ENCODE data around the gene MAS1. TPM values are rescaled to one million over a fixed set of nuclear protein-coding genes. Genes with fewer than 3 reads are reported as not detected.

The MAS1 gene
- total and polyA plus RNA-seq, 4 donors = 0.01 to 0.14 (median 0.02) TPM; not detected in 1

DNA sequence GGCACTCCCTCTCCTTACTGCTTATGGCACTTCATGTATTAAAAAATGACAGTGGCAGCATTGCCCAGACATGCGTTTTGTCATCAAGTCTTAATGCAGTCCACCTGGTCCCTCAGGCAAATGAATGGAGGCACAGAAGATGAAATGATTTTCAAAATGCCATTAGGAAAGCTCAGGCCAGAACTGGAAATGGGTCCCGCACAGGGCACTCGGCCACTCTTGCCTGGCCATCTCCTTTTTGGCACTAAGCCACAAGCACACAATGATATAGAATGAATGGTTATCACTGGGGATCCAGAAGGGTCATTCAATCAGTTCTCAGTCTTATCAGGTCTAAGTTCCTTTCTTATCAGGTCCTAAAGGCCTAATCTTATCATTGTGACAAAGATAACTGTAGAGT, 15.6 kb downstream of the MAS1 start:
- ATAC-seq (ENCODE audit: insufficient read depth, low FRiP score) (no peak), DNase-seq (no peak)
- Histone ChIP-seq H3K27ac (ENCODE audit: low read depth in 1 of 2, low read length in 1 of 2) (no peak overlapping the region), H3K4me3 (no peak overlapping the region), H3K36me3 (ENCODE audit: control insufficient read depth in 4 of 4, insufficient read depth in 4 of 4, low read length in 4 of 4) (no peaks in the 10 kb centered on the region), H3K27me3 (ENCODE audit: control insufficient read depth in 3 of 3, insufficient read depth in 3 of 3, low read length in 2 of 3) (peaks cover 0 to 5% (median 0%) of the 10 kb centered on the region in 3 donors), H3K9me3 (ENCODE audit: control insufficient read depth in 4 of 4, insufficient read depth in 3 of 4, low read length in 3 of 4) (peaks cover 0 to 2% (median 0%) of the 10 kb centered on the region in 4 donors), H3K9ac (ENCODE audit: insufficient read depth in 1 of 2, low read length in 2 of 2) (no peak overlapping the region), H3K4me1 (ENCODE audit: control insufficient read depth in 5 of 5, insufficient read depth in 5 of 5, low read length in 5 of 5) (no peaks in the 10 kb centered on the region)
- TF ChIP-seq, protein P1, sequence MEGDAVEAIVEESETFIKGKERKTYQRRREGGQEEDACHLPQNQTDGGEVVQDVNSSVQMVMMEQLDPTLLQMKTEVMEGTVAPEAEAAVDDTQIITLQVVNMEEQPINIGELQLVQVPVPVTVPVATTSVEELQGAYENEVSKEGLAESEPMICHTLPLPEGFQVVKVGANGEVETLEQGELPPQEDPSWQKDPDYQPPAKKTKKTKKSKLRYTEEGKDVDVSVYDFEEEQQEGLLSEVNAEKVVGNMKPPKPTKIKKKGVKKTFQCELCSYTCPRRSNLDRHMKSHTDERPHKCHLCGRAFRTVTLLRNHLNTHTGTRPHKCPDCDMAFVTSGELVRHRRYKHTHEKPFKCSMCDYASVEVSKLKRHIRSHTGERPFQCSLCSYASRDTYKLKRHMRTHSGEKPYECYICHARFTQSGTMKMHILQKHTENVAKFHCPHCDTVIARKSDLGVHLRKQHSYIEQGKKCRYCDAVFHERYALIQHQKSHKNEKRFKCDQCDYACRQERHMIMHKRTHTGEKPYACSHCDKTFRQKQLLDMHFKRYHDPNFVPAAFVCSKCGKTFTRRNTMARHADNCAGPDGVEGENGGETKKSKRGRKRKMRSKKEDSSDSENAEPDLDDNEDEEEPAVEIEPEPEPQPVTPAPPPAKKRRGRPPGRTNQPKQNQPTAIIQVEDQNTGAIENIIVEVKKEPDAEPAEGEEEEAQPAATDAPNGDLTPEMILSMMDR (IDR thresholded peaks at IDR 0.05; ENCODE audit: control extremely low read depth, extremely low read depth) = no peak
- WGBS, 2 donors = 73 to 83% methylated on average over 3 of the region's 3 CpGs

DNA sequence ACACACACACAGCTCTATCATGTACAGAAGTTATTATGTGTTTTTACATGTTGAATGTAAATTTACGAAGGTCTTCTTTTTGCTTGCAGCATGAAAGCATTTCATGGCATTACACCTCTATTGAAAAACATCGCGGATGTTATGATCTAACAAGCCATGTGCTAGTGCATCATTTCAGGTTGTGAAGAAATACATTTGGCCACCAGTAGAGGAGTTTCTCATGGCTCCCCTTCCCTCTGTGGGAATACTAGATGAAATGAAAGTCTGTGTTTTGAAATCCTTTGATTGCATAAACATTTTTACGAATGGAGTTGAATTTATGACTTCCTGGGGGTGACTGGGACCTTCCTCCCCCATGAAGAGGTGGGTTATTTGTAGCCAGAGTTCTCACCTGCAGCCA, 17.7 kb downstream of the MAS1 start:
- DNase-seq (no peak), ATAC-seq (ENCODE audit: insufficient read depth, low FRiP score) (no peak)
- H3K9ac ChIP-seq (ENCODE audit: insufficient read depth in 1 of 2, low read length in 2 of 2) = no peak overlapping the region
- H3K9me3 ChIP-seq (ENCODE audit: control insufficient read depth in 4 of 4, insufficient read depth in 3 of 4, low read length in 3 of 4) = peaks cover 0 to 5% (median 0%) of the 10 kb centered on the region in 4 donors
- no peaks in the 10 kb centered on the region for H3K36me3 ChIP-seq (ENCODE audit: control insufficient read depth in 4 of 4, insufficient read depth in 4 of 4, low read length in 4 of 4)
- H3K4me3 ChIP-seq = no peak overlapping the region
- TF ChIP-seq, protein P1 (IDR thresholded peaks at IDR 0.05; ENCODE audit: control extremely low read depth, extremely low read depth) = no peak
- H3K27me3 ChIP-seq (ENCODE audit: control insufficient read depth in 3 of 3, insufficient read depth in 3 of 3, low read length in 2 of 3) = peaks cover 0 to 5% (median 0%) of the 10 kb centered on the region in 3 donors
- 59 to 65% methylated on average over 4 of the region's 4 CpGs for WGBS, 2 donors
- no peak overlapping the region for H3K27ac ChIP-seq (ENCODE audit: low read depth in 1 of 2, low read length in 1 of 2)
- no peaks in the 10 kb centered on the region for H3K4me1 ChIP-seq (ENCODE audit: control insufficient read depth in 5 of 5, insufficient read depth in 5 of 5, low read length in 5 of 5)

DNA sequence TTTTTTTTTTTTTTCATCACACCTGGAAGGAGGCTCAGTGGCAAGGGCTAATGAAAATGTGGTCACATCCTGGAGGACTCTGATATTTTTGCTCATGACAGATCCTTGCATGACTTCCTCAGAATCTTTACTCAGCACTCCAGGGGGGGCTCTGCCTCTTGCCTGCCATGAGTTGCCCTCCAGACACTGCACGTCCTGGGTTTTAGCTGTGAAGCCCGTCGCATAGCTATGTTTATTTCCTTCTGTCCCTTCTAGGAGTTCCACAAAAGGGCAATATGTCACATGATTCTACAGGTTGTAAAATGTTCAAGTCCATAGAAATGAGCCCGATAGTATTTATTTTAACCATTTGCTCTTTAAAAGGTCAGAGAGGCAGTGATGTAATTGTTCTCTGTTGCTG, 18.2 kb downstream of the MAS1 start:
- ATAC-seq (ENCODE audit: insufficient read depth, low FRiP score) (no peak), DNase-seq (no peak)
- Histone ChIP-seq H3K27ac (ENCODE audit: low read depth in 1 of 2, low read length in 1 of 2) (no peak overlapping the region), H3K4me3 (no peak overlapping the region), H3K4me1 (ENCODE audit: control insufficient read depth in 5 of 5, insufficient read depth in 5 of 5, low read length in 5 of 5) (no peaks in the 10 kb centered on the region), H3K9me3 (ENCODE audit: control insufficient read depth in 4 of 4, insufficient read depth in 3 of 4, low read length in 3 of 4) (peaks cover 0 to 5% (median 0%) of the 10 kb centered on the region in 4 donors), H3K27me3 (ENCODE audit: control insufficient read depth in 3 of 3, insufficient read depth in 3 of 3, low read length in 2 of 3) (peaks cover 0 to 5% (median 0%) of the 10 kb centered on the region in 3 donors), H3K9ac (ENCODE audit: insufficient read depth in 1 of 2, low read length in 2 of 2) (no peak overlapping the region), H3K36me3 (ENCODE audit: control insufficient read depth in 4 of 4, insufficient read depth in 4 of 4, low read length in 4 of 4) (no peaks in the 10 kb centered on the region)
- WGBS, 2 donors = 51 to 52% methylated on average over 4 of the region's 4 CpGs
- TF ChIP-seq, protein P1 (IDR thresholded peaks at IDR 0.05; ENCODE audit: control extremely low read depth, extremely low read depth) = no peak

DNA sequence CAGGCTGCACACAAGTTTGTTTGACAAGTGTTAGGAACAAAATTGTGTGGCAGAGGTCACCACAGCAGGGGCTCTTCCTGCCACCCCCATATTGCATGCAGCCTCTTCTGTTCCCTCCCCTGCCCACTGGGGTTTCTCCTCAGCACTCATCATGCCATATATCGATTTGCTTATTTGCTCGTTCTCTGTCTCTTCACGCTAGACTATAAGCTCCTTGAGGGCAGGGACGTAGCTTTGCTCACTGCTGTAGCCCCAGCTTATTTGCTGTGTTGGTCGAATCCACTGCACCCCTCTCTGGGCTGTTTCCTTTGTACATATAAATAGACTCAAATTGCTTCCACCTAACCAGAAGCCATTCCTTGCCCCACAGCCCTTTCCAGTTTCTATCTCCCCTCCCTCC, 19.6 kb downstream of the MAS1 start:
- Histone ChIP-seq H3K27me3 (ENCODE audit: control insufficient read depth in 3 of 3, insufficient read depth in 3 of 3, low read length in 2 of 3) (peaks cover 0 to 5% (median 0%) of the 10 kb centered on the region in 3 donors), H3K27ac (ENCODE audit: low read depth in 1 of 2, low read length in 1 of 2) (no peak overlapping the region), H3K4me1 (ENCODE audit: control insufficient read depth in 5 of 5, insufficient read depth in 5 of 5, low read length in 5 of 5) (no peaks in the 10 kb centered on the region), H3K9me3 (ENCODE audit: control insufficient read depth in 4 of 4, insufficient read depth in 3 of 4, low read length in 3 of 4) (peaks cover 0 to 5% (median 0%) of the 10 kb centered on the region in 4 donors), H3K36me3 (ENCODE audit: control insufficient read depth in 4 of 4, insufficient read depth in 4 of 4, low read length in 4 of 4) (no peaks in the 10 kb centered on the region), H3K4me3 (no peak overlapping the region), H3K9ac (ENCODE audit: insufficient read depth in 1 of 2, low read length in 2 of 2) (no peak overlapping the region)
- TF ChIP-seq, protein P1 (IDR thresholded peaks at IDR 0.05; ENCODE audit: control extremely low read depth, extremely low read depth) = no peak
- 88 to 90% methylated on average over 5 of the region's 5 CpGs for WGBS, 2 donors
- no peak for DNase-seq
- ATAC-seq (ENCODE audit: insufficient read depth, low FRiP score) = no peak
